Calu3 (cell line): ENCODE results near the gene DNAJC15. TPM values are rescaled to one million over a fixed set of nuclear protein-coding genes. Genes with fewer than 3 reads are reported as not detected.

ENCODE experiments used
- BruUV-seq: library from RNA; stranded (reverse); fragments of 400-500 nt; replicated peaks from 2 replicates; lab custom pipeline; 2021; lab: Mats Ljungman, UMichigan
- CTCF ChIA-PET: fragments of 300-600 bp; sonication (Branson Sonifier 250); formaldehyde crosslinking; loops from one replicate; lab custom pipeline; 2022; ENCODE audit warnings: antibody characterized with exemption; lab: Charles Lee
- DNase-seq: peaks from one replicate; pipeline ENCODE4 v3.0.0; 2022
- H3K27ac Mint-ChIP-seq: one replicate; pipeline ENCODE4 v1.8.0; 2022; ENCODE audit warnings: mixed read lengths; ENCODE audit not compliant: unreplicated experiment
- H3K27me3 Mint-ChIP-seq: one replicate; pipeline ENCODE4 v1.8.0; 2022; ENCODE audit warnings: mixed read lengths; ENCODE audit not compliant: unreplicated experiment
- H3K36me3 Mint-ChIP-seq: one replicate; pipeline ENCODE4 v1.8.0; 2022; ENCODE audit warnings: mild to moderate bottlenecking, moderate library complexity, mixed read lengths; ENCODE audit not compliant: insufficient read depth, unreplicated experiment
- H3K4me1 Mint-ChIP-seq: one replicate; pipeline ENCODE4 v1.8.0; 2022; ENCODE audit warnings: mild to moderate bottlenecking, low read depth, mixed read lengths; ENCODE audit not compliant: unreplicated experiment
- H3K4me3 Mint-ChIP-seq: one replicate; pipeline ENCODE4 v1.8.0; 2022; ENCODE audit warnings: mild to moderate bottlenecking, low read depth, moderate library complexity, mixed read lengths; ENCODE audit not compliant: unreplicated experiment
- H3K9me3 Mint-ChIP-seq: one replicate; pipeline ENCODE4 v1.8.0; 2022; ENCODE audit warnings: low read depth, mixed read lengths; ENCODE audit not compliant: unreplicated experiment
- CTCF ChIP-seq: fragments of 200-600 bp; IDR thresholded peaks from one replicate; pipeline ENCODE4 v1.8.0; 2022; ENCODE audit warnings: antibody characterized with exemption; ENCODE audit not compliant: unreplicated experiment
- intact Hi-C: fragments of 100-400 bp; cut with micrococcal nuclease; formaldehyde crosslinking; loops from one replicate; pipeline ENCODE4 v1.10.0; 2022; ENCODE audit not compliant: unreplicated experiment
- total RNA-seq: library from RNA; stranded (reverse); gene quantifications from 2 replicates; pipeline ENCODE4 v1.2.3, GENCODE V29; 2022

The DNAJC15 gene
- total RNA-seq, 1 experiment from 2014 or later, result 13.1 TPM

DNA sequence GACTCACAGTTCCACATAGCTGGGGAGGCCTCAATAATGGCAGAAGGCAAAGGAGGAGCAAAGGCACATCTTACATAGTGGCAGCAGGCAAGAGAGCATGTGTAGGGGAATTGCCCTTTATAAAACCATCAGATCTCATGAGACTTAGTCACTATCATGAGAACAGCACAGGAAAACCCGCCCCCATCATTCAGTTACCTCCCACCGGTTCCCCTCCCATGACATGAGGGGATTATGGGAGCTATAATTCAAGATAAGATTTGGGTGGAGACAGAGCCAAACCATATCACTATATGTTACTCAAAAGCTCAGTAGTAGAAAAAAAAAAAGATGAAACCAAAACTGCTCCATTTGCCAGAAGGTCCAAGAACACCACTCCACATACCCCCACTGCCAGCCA lies 58.5 kb downstream of the DNAJC15 start:
- BruUV-seq, result no TSS peak
- intact Hi-C loops, result no loop called here
- no peak for TF ChIP-seq CTCF
- H3K27me3 Mint-ChIP-seq, result no peaks in the 10 kb centered on the region
- no peak overlapping the region for H3K4me3 Mint-ChIP-seq
- no peaks in the 10 kb centered on the region for H3K9me3 Mint-ChIP-seq
- DNase-seq, result no peak
- H3K27ac Mint-ChIP-seq, result no peak overlapping the region
- H3K4me1 Mint-ChIP-seq, result peaks cover 8% of the 10 kb centered on the region
- no peaks in the 10 kb centered on the region for H3K36me3 Mint-ChIP-seq
- CTCF ChIA-PET, result interaction anchor here (0.7 kb wide), 1 partner anchor 536 kb away, joined by 3 read pairs; no protein-coding TSS in a partner anchor

- no peaks in the 10 kb centered on the region for H3K27me3 Mint-ChIP-seq
- no peaks in the 10 kb centered on the region for H3K4me1 Mint-ChIP-seq
- intact Hi-C loops, result no loop called here
- H3K36me3 Mint-ChIP-seq, result no peaks in the 10 kb centered on the region
- no peak for TF ChIP-seq CTCF
- BruUV-seq, result no TSS peak
- no peaks in the 10 kb centered on the region for H3K9me3 Mint-ChIP-seq
- no peak for DNase-seq
- H3K27ac Mint-ChIP-seq, result no peak overlapping the region
- CTCF ChIA-PET, result no interaction called here
- no peak overlapping the region for H3K4me3 Mint-ChIP-seq
These were observed 60.4 kb downstream of the DNAJC15 start for GRCh38 chr13:43083750-43084149.

GRCh38 chr13:43085545-43085944 lies 62.2 kb downstream of the DNAJC15 start:
- Mint-ChIP-seq H3K27me3 (no peaks in the 10 kb centered on the region), H3K27ac (no peak overlapping the region), H3K9me3 (peaks cover 3% of the 10 kb centered on the region), H3K36me3 (no peaks in the 10 kb centered on the region), H3K4me3 (no peak overlapping the region), H3K4me1 (no peaks in the 10 kb centered on the region)
- intact Hi-C loops, result loop anchor here (1.0 kb wide), 1 partner anchor 719 kb away; no protein-coding TSS in a partner anchor
- no TSS peak for BruUV-seq
- CTCF ChIA-PET, result interaction anchor here (1.2 kb wide), 1 partner anchor 719 kb away, joined by 4 read pairs; no protein-coding TSS in a partner anchor
- peak; percentile 28 for TF ChIP-seq CTCF
- no peak for DNase-seq

GRCh38 chr13:43086181-43086580 lies 62.8 kb downstream of the DNAJC15 start:
- H3K4me3 Mint-ChIP-seq, result no peak overlapping the region
- CTCF ChIA-PET, result interaction anchor here (1.2 kb wide), 1 partner anchor 719 kb away, joined by 4 read pairs; no protein-coding TSS in a partner anchor
- H3K36me3 Mint-ChIP-seq, result no peaks in the 10 kb centered on the region
- H3K4me1 Mint-ChIP-seq, result no peaks in the 10 kb centered on the region
- no peaks in the 10 kb centered on the region for H3K27me3 Mint-ChIP-seq
- BruUV-seq, result no TSS peak
- H3K27ac Mint-ChIP-seq, result no peak overlapping the region
- intact Hi-C loops, result no loop called here
- no peak for DNase-seq
- H3K9me3 Mint-ChIP-seq, result peaks cover 3% of the 10 kb centered on the region
- TF ChIP-seq CTCF, result no peak
